ENCODE data around the gene ADCY5.

- TF ChIP-seq, protein P1, sequence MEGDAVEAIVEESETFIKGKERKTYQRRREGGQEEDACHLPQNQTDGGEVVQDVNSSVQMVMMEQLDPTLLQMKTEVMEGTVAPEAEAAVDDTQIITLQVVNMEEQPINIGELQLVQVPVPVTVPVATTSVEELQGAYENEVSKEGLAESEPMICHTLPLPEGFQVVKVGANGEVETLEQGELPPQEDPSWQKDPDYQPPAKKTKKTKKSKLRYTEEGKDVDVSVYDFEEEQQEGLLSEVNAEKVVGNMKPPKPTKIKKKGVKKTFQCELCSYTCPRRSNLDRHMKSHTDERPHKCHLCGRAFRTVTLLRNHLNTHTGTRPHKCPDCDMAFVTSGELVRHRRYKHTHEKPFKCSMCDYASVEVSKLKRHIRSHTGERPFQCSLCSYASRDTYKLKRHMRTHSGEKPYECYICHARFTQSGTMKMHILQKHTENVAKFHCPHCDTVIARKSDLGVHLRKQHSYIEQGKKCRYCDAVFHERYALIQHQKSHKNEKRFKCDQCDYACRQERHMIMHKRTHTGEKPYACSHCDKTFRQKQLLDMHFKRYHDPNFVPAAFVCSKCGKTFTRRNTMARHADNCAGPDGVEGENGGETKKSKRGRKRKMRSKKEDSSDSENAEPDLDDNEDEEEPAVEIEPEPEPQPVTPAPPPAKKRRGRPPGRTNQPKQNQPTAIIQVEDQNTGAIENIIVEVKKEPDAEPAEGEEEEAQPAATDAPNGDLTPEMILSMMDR (IDR thresholded peaks at IDR 0.05; ENCODE audit: borderline replicate concordance, extremely low read depth, low read length, poor library complexity, severe bottlenecking): no peak
- TF ChIP-seq EZH2 (IDR thresholded peaks at IDR 0.05; ENCODE audit: borderline replicate concordance, low read depth, low read length, severe bottlenecking): no peak
Measured at GRCh38 chr3:123298903-123299302, 150.0 kb downstream of the ADCY5 start.
